ENCODE measurements around the gene SIGLEC8.

The SIGLEC8 gene

GRCh38 chr19:51430221-51430620 lies 28.0 kb downstream of the SIGLEC8 start:
- TF ChIP-seq SIN3A (IDR thresholded peaks at IDR 0.05; ENCODE audit: borderline replicate concordance, insufficient read depth, low read length), result no peak
- TF ChIP-seq TAF1 (IDR thresholded peaks at IDR 0.05; ENCODE audit: borderline replicate concordance, insufficient read depth, low read length), result no peak
- no peak for TF ChIP-seq FOXP2 (optimal IDR thresholded peaks at IDR 0.05; ENCODE audit: borderline replicate concordance, extremely low read depth, extremely low read length, insufficient read depth)
- no peak for TF ChIP-seq POLR2AphosphoS5 (IDR thresholded peaks at IDR 0.05; ENCODE audit: low read depth, low read length)
- TF ChIP-seq REST (IDR thresholded peaks at IDR 0.05; ENCODE audit: insufficient read depth in 1 of 2, low read depth in 2 of 2, low read length in 2 of 2), result no peak

GRCh38 chr19:51427201-51427600 lies 31.1 kb downstream of the SIGLEC8 start:
- no peak for TF ChIP-seq REST (IDR thresholded peaks at IDR 0.05; ENCODE audit: insufficient read depth in 1 of 2, low read depth in 2 of 2, low read length in 2 of 2)
- TF ChIP-seq FOXP2 (optimal IDR thresholded peaks at IDR 0.05; ENCODE audit: borderline replicate concordance, extremely low read depth, extremely low read length, insufficient read depth), result no peak
- TF ChIP-seq TAF1 (IDR thresholded peaks at IDR 0.05; ENCODE audit: borderline replicate concordance, insufficient read depth, low read length), result no peak
- TF ChIP-seq SIN3A (IDR thresholded peaks at IDR 0.05; ENCODE audit: borderline replicate concordance, insufficient read depth, low read length), result no peak
- TF ChIP-seq POLR2AphosphoS5 (IDR thresholded peaks at IDR 0.05; ENCODE audit: low read depth, low read length), result no peak

GRCh38 chr19:51422053-51422448 lies 36.2 kb downstream of the SIGLEC8 start:
- TF ChIP-seq POLR2AphosphoS5 (IDR thresholded peaks at IDR 0.05; ENCODE audit: low read depth, low read length), result no peak
- TF ChIP-seq FOXP2 (optimal IDR thresholded peaks at IDR 0.05; ENCODE audit: borderline replicate concordance, extremely low read depth, extremely low read length, insufficient read depth), result peak; percentile 88
- TF ChIP-seq REST (IDR thresholded peaks at IDR 0.05; ENCODE audit: insufficient read depth in 1 of 2, low read depth in 2 of 2, low read length in 2 of 2), result peak; percentile 99 to 100
- TF ChIP-seq SIN3A (IDR thresholded peaks at IDR 0.05; ENCODE audit: borderline replicate concordance, insufficient read depth, low read length), result peak; percentile 90; the same call in 1 of the 2 replicates
- TF ChIP-seq TAF1 (IDR thresholded peaks at IDR 0.05; ENCODE audit: borderline replicate concordance, insufficient read depth, low read length), result no peak

GRCh38 chr19:51421229-51422052 lies 36.8 kb downstream of the SIGLEC8 start:
- no peak for TF ChIP-seq REST (IDR thresholded peaks at IDR 0.05; ENCODE audit: insufficient read depth in 1 of 2, low read depth in 2 of 2, low read length in 2 of 2)
- TF ChIP-seq FOXP2 (optimal IDR thresholded peaks at IDR 0.05; ENCODE audit: borderline replicate concordance, extremely low read depth, extremely low read length, insufficient read depth), result no peak
- no peak for TF ChIP-seq POLR2AphosphoS5 (IDR thresholded peaks at IDR 0.05; ENCODE audit: low read depth, low read length)
- TF ChIP-seq TAF1 (IDR thresholded peaks at IDR 0.05; ENCODE audit: borderline replicate concordance, insufficient read depth, low read length), result no peak
- no peak for TF ChIP-seq SIN3A (IDR thresholded peaks at IDR 0.05; ENCODE audit: borderline replicate concordance, insufficient read depth, low read length)
